DMS153 (cell line): Measurements from ENCODE around the gene ATP5F1D.

ENCODE experiments used
- DNase-seq: peaks from one replicate; lab custom pipeline; 2025; lab: John Stamatoyannopoulos, UW

The ATP5F1D gene

GRCh38 chr19:1283207-1283916, 41.8 kb downstream of the ATP5F1D start:
- no peak for DNase-seq

- no peak for DNase-seq
These were observed 42.4 kb downstream of the ATP5F1D start for GRCh38 chr19:1283917-1284292.

- no peak for DNase-seq
These were observed 42.9 kb downstream of the ATP5F1D start for GRCh38 chr19:1284293-1284978.

GRCh38 chr19:1284979-1285736, 43.6 kb downstream of the ATP5F1D start:
- no peak for DNase-seq

- DNase-seq, result no peak
These were observed 44.3 kb downstream of the ATP5F1D start, which contains the start of gene EFNA2 for GRCh38 chr19:1285737-1286360. Gene EFNA2 (plus strand): TSS chr19:1285873. CDS start chr19:1286169, 296 bp downstream.

GRCh38 chr19:1286487-1287353, 45.2 kb downstream of the ATP5F1D start:
- no peak for DNase-seq

GRCh38 chr19:1287354-1288225, 46.0 kb downstream of the ATP5F1D start:
- DNase-seq, result no peak

- no peak for DNase-seq
These were observed 46.7 kb downstream of the ATP5F1D start for GRCh38 chr19:1288226-1288612.

GRCh38 chr19:1288833-1289685, 47.5 kb downstream of the ATP5F1D start:
- no peak for DNase-seq

GRCh38 chr19:1289686-1290025, 48.1 kb downstream of the ATP5F1D start:
- DNase-seq, result no peak

- DNase-seq, result no peak
These were observed 48.7 kb downstream of the ATP5F1D start for GRCh38 chr19:1290196-1290702.

- DNase-seq, result no peak
These were observed 49.4 kb downstream of the ATP5F1D start for GRCh38 chr19:1290703-1291651.

GRCh38 chr19:1291761-1292418, 50.3 kb downstream of the ATP5F1D start:
- no peak for DNase-seq

- DNase-seq, result no peak
These were observed 51.0 kb downstream of the ATP5F1D start for GRCh38 chr19:1292419-1293151.

- DNase-seq, result no peak
These were observed 52.4 kb downstream of the ATP5F1D start for GRCh38 chr19:1293782-1294604.
